IMR-90 (cell line): Measurements from ENCODE around the gene TMEM63B.
A peak's percentile ranks its signal among the peaks of the same experiment; 100 is the strongest.

Experiments
- CTCF ChIP-seq: conservative IDR thresholded peaks from 2 replicates; pipeline ENCODE4 v1.5.1; 2012; ENCODE audit warnings: mild to moderate bottlenecking, low read depth, low read length, improper control_type of control experiment
- MAFK ChIP-seq: IDR thresholded peaks from 2 replicates; pipeline ENCODE4 v1.6.1; 2012; ENCODE audit warnings: low read depth, low read length, improper control_type of control experiment
- MXI1 ChIP-seq: IDR thresholded peaks from 2 replicates; pipeline ENCODE4 v1.6.1; 2012; ENCODE audit warnings: low read depth, mild to moderate bottlenecking, low read length, moderate library complexity, borderline replicate concordance
- POLR2A ChIP-seq: IDR thresholded peaks from 2 replicates; pipeline ENCODE4 v1.6.1; 2012; ENCODE audit warnings: mild to moderate bottlenecking, low read depth, low read length
- SMC3 ChIP-seq: fragments of 150-350 bp; IDR thresholded peaks from 2 replicates; pipeline ENCODE4 v1.6.1; 2016; ENCODE audit warnings: low read depth, mild to moderate bottlenecking, antibody characterized with exemption, low read length, moderate library complexity

- TF ChIP-seq SMC3 (no peak), MAFK (no peak), POLR2A (no peak), MXI1 (no peak), CTCF (peak; percentile 10; the same call in 1 of the 2 replicates)
These were observed 13.9 kb upstream of the TMEM63B start for GRCh38 chr6:44113414-44113813.
